Retina (tissue), 1 donor: Measurements from ENCODE around the gene PRRT2.

Source experiments
- DNase-seq: peaks from one replicate; pipeline ENCODE4 v3.0.0-alpha.2; 2016

Gene PRRT2

GRCh38 chr16:29835926-29836325, 23.9 kb downstream of the PRRT2 start:
- DNase-seq = no peak

GRCh38 chr16:29836623-29837022, 24.6 kb downstream of the PRRT2 start:
- DNase-seq = no peak

DNA sequence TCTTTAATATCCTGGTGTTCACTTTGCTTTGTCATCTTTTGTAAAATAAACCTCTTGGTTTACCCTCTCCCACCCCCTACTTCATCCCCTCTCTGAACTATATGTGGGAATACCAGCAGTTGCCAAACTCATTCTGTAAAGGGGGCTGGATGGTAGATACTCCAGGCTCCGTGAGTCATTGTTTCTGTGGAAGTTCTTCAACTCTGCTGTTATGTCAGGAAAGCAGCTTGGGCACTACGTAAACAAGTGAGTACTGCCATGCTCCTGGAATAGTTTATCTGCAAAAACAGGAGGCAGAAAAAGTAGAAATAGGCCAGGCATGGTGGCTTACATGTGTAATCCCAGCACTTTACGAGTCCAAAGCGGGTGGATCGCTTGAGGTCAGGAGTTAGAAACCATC, 25.8 kb downstream of the PRRT2 start:
- DNase-seq = no peak

GRCh38 chr16:29839822-29840221, 27.8 kb downstream of the PRRT2 start:
- DNase-seq = no peak

DNA sequence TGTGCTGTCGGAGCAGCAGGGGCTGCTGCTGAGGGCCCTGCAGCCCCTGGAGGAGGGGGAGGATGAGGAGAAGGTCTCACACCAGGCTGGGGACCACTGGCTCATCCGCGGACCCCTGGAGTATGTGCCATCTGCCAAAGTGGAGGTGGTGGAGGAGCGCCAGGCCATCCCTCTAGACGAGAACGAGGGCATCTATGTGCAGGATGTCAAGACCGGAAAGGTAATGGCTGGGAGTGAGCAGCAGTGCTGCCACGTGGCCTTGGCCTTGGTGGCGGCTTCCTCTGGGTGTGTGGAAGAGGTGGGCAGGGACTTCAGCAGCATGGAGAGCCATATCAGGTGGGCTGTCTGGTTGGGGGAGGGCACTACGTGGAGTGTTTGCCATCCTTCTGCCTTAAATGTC, 28.2 kb downstream of the PRRT2 start:
- DNase-seq = no peak

- no peak for DNase-seq
These were observed 29.6 kb downstream of the PRRT2 start for GRCh38 chr16:29841631-29842030.

DNA sequence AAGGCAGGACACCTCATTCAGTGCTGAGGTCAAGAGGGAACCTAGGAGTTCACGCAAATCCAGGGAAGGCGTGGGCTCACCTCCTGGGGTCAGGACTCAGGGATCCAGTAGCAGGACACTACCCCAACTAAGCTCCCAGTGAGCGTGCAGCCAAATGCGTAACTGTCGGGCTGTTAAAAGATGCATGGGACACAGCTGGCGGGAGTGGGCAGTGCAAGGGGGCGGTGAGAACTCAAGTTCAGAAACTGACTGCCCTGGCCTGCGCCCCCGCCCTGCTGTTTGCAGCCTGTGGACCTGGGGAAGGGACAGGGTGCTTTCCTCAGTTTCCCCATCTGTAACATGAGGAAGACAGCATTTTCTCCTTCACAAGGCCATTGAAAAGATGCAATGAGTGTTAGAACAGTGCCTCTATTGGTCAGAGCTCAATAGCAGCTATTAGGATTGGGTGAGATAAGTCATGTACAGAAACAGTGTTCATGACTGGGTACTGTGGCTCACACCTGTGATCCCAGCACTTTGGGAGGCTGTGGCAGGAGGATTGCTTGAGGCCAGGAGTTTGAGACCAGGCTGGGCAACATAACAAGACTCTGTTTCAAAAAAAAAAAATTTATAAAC, 30.8 kb downstream of the PRRT2 start:
- no peak for DNase-seq

GRCh38 chr16:29843931-29844330, 31.9 kb downstream of the PRRT2 start:
- no peak for DNase-seq

DNA sequence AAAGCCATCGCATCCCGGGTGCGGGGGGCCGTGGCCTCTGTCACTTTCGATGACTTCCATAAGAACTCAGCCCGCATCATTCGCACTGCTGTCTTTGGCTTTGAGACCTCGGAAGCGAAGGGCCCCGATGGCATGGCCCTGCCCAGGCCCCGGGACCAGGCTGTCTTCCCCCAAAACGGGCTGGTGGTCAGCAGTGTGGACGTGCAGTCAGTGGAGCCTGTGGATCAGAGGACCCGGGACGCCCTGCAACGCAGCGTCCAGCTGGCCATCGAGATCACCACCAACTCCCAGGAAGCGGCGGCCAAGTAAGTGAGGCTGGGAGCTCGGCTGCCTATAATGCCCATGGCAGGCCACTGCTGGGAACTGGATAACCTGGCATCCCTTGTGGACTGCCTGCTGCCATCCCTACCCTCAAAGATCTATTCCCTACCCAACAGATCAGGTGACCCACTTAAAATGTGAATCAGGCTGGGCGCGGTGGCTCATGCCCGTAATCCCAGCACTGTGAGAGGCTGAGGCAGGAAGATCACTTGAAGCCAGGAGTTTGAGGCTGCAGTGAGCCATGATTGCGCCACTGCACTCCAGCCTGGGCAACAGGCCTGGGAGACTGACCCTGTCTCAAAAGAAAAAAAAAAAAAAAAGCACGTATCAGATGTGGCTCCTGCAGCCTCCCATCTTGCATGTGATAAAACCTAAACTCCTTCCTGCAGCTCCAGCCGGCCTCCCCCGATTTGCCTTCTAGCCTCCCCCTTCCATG, 32.8 kb downstream of the PRRT2 start:
- DNase-seq = no peak

DNA sequence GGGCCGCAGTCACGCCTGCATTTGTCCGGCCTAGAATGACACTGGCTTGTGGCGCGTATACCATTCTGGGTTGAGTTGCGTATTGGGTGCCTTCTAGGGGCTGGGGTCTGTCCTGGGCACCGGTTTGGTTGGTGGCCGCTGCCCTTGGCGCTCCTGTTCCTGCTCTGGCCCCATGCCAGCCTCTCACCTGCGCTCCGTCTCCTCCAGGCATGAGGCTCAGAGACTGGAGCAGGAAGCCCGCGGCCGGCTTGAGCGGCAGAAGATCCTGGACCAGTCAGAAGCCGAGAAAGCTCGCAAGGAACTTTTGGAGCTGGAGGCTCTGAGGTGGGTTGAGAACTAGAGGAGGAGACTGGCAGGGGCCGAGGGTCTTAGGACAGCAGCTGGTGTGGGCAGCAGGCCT, 33.7 kb downstream of the PRRT2 start:
- DNase-seq = no peak

DNA sequence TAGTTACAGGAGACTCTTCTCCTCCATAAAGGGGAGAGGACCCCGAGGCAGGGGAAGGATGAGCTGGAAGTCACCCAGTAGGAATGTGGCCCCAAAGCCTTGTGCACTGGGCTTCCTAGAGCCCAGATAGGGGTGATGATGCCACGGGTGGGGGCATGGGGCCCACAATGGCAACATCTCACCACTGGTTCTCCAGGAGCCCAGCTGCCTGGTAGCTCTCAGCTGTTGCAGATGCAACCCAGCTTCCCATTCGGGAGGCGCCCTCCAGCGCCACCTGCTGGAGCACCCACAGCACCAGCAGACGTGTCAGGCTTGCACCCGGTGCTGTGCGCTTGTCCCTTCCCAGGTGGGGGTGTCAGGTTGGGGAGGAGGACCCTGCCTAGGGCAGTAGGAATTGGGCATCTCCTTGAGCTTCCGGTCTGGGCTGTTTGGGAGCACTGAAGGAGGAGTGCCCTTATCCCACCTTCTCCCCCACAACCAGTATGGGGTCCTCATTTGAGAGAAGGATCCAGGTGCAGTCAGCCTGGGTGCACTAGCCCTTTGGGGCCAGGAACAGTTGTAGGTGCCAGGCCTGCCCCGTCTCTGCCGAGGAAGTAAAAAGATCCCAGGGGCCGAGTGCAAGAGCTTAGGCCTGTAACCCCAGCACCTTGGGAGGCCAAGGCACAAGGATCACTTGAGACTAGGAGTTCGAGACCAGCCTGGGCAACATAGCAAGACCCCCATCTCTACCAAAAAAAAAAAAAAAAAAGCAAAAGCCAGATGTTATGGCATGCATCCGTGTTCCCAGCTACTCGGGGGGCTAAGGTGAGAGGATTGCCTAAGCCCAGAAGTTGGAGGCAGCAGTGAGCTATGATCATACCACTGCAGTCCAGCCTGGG, 36.7 kb downstream of the PRRT2 start:
- peak; percentile 74 for DNase-seq

DNA sequence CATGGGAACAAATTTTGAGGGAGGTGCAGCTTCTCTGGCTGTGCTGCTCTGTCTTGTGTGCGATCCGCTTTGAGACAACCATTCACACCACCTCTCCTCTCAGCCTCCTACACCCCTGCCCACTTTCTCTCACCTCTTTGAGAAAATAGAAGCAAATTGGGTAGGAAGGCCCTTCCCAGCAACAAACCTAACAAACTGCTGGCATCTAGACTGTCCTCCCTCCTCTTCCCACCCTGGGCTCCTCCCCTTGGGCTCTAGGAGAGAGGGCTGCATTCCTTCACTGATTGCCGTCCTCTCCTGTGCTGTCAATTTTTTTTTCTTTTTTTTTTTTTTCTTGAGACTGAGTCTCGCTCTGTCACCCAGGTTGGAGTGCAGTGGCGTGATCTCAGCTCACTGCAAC, 37.5 kb downstream of the PRRT2 start:
- no peak for DNase-seq

DNA sequence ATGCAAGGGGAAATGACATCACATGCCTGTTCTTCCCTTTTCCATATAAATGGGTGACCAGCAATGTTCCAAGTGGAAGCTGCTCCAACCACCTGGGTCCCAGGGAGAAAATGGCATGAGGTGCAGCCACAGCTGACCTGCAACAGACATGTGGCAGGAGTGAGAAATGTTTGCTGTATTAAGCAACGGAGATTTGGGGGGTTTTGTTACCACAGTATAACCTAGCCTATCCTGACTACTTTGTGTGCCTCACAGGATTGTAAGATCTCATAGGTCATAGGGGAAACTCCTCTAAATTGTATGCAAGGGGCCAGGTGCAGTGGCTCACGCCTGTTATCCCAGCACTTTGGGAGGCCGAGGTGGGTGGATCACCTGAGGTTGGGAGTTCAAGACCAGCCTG, 39.0 kb downstream of the PRRT2 start:
- DNase-seq = no peak

DNA sequence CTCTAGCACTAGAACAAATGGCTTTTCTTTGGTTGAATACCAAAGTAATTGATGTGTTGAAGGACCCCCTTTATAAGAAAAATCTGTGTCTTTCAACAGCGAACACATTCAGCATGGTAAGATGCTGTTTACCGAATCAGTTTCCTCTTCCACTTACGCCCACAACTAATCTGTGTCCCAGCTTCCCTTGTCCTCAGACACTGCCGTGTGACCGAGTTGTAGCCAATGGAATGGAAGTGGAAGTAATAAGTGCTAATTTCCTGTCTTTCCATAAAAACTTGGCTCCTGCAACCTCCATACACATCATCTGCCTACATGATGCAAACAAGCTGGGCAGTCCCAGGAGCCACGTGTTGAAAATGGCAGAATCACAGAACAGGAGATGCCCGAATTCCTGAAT, 40.7 kb downstream of the PRRT2 start:
- DNase-seq = no peak

DNA sequence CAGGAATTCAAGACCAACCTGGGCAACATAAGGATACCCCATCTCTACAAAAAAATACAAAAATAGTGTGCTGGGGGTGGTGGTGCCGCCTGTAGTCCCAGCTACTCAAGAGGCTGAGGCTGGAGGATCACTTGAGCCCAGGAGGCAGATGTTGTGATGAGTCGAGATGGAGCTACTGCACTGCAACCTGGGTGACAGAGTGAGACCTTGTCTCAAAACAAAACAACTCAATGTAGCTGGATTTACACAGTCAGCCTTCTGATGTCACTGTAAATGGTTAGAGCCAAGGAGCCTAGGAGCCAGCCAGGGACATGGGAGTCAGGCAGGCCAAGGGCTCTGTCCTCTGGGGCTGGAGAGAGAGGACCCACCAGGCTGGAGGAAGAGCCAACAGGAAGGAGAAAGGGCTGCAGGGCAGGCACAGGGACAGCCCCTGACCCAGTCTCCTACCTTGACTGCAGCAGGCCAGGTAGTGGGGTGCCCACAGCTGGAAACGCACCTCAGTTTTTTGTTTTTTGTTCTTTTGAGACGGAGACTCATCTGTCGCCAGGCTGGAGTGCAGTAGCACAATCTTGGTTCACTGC, 42.6 kb downstream of the PRRT2 start:
- DNase-seq = no peak

GRCh38 chr16:29857133-29857760, 45.3 kb downstream of the PRRT2 start:
- no peak for DNase-seq

GRCh38 chr16:29858149-29858849, 46.3 kb downstream of the PRRT2 start:
- DNase-seq = no peak

- no peak for DNase-seq
These were observed 47.0 kb downstream of the PRRT2 start for GRCh38 chr16:29858974-29859373.

DNA sequence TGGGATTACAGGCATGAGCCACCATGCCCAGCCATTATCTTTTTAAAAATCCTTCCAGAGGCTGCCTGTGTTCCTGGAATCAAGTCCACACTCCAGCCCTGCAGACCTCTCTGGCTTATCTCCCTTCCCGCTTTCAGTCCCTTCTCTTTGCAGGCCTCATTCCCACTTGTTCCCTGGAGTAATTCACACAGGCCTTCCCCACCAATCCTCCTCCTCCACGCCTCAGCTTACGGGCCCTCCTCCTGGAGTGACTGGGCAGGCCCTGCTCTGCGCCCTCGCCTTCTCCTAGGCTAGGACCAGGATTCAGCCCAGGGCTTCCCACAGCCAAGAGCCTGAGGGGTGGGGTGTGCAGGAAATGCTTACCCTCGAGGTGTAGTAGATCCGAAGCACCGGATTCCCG, 48.2 kb downstream of the PRRT2 start:
- DNase-seq = no peak

DNA sequence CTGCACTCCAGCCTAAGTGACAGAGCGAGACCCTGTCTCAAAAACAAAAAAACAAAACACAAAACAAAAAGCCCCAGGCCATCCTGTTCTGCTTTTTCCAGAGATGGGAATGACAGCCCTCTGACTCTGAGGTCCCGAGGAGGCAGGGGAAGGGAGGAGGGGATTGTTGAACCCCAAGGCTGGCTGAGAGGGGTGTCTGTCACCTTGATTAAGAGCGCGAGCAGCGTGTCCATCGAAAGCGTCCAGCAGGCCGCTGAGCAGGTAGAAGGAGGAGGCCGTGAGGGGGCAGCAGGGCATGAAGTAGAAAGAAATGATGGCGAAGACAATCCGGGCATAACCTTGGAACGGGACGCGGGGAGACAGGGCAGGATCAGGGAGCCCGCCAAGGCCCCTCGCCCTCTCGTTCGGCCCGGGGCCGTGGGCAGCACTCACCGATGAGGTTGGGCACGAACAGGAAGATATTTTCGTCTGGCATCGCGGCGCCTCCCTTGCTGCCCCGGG, 50.4 kb downstream of the PRRT2 start:
- DNase-seq = no peak

- peak; percentile 100 for DNase-seq
These were observed 51.1 kb downstream of the PRRT2 start, which contains the start of gene CDIPT for GRCh38 chr16:29862884-29863668. CDIPT (minus strand) TSS chr16:29863226; CDS start chr16:29862857, 369 bp downstream.
